A549 (cell line): ENCODE data around the gene CACNA2D4. TPM values are rescaled to one million over a fixed set of nuclear protein-coding genes. Genes with fewer than 3 reads are reported as not detected.

Source experiments
- ATAC-seq, 2 experiments: fragments of 200-7000 bp in 1 of 2; fragments of >200 bp in 1 of 2; cut with Nextera tagmentation in 1 of 2; cut with Tn5 transposase in 1 of 2; 3 replicates each; pipeline versions ENCODE4 v1.8.0 to v1.9.1; 2018 to 2020; ENCODE audit warnings: mild to moderate bottlenecking in 1 of 2, moderate library complexity in 1 of 2
- CTCF ChIA-PET: fragments of 300-600 bp; sonication (Branson Sonifier 250); formaldehyde crosslinking; extraction: SDS; loops from one replicate; lab custom pipeline; 2021; ENCODE audit warnings: antibody characterized with exemption, inconsistent platforms; lab: Yijun Ruan, JAX
- POLR2A ChIA-PET: fragments of 350-600 bp; formaldehyde crosslinking; extraction: SDS; loops from one replicate; lab custom pipeline; 2021; ENCODE audit warnings: antibody characterized with exemption, inconsistent platforms; lab: Yijun Ruan, JAX
- DNase-seq, 2 experiments: peaks; one replicate each; pipeline versions ENCODE4 v3.0.0 to v3.0.0-alpha.2; 2011 to 2016; ENCODE audit warnings: low read depth in 1 of 2, low spot score in 1 of 2
- FAIRE-seq: peaks from 2 replicates; lab custom pipeline; 2011; peaks lifted over from hg19 to GRCh38; lab: Jason Lieb, UNC
- H3K27ac ChIP-seq, 2 experiments: fragments of >200 bp; sonication (Bioruptor Twin); formaldehyde crosslinking; 3 replicates each; pipeline ENCODE4 v1.5.1; 2016 to 2017
- H3K4me1 ChIP-seq: fragments of >200 bp; sonication (Bioruptor Twin); formaldehyde crosslinking; 3 replicates; pipeline ENCODE4 v1.6.1; 2016
- H3K4me2 ChIP-seq: fragments of >200 bp; sonication (Bioruptor Twin); formaldehyde crosslinking; 3 replicates; pipeline ENCODE4 v1.6.1; 2016
- H3K4me3 ChIP-seq: fragments of >200 bp; sonication (Bioruptor Twin); formaldehyde crosslinking; 3 replicates; pipeline ENCODE4 v1.5.1; 2016
- H3K9me3 ChIP-seq: fragments of >200 bp; sonication (Bioruptor Twin); formaldehyde crosslinking; 3 replicates; pipeline ENCODE4 v1.6.1; 2016
- CBX2 ChIP-seq: fragments of 200-600 bp; sonication (generic); IDR thresholded peaks from 2 replicates; pipeline ENCODE4 v1.6.1; 2016; ENCODE audit warnings: low read depth, mild to moderate bottlenecking, borderline replicate concordance
- CEBPB ChIP-seq, 2 experiments: fragments of >200 bp in 1 of 2; sonication (Bioruptor Twin) in 1 of 2; formaldehyde crosslinking in 1 of 2; IDR thresholded peaks; 2 replicates each; pipeline ENCODE4 v1.6.1; 2012 to 2016
- FOSB ChIP-seq: fragments of 250-450 bp; sonication (Bioruptor Pico); IDR thresholded peaks from 2 replicates; pipeline ENCODE4 v1.5.0; 2020; ENCODE audit warnings: mild to moderate bottlenecking, moderate library complexity
- FOXS1 ChIP-seq: fragments of 250-450 bp; sonication (Bioruptor Pico); IDR thresholded peaks from 2 replicates; pipeline ENCODE4 v1.5.0; 2020; ENCODE audit warnings: mild to moderate bottlenecking, moderate library complexity
- GATA3 ChIP-seq: IDR thresholded peaks from 2 replicates; pipeline ENCODE4 v1.6.1; 2012; ENCODE audit warnings: borderline replicate concordance
- HDAC2 ChIP-seq: fragments of 200-600 bp; sonication (generic); IDR thresholded peaks from 2 replicates; pipeline ENCODE4 v1.6.1; 2016
- HOXB5 ChIP-seq: fragments of 250-450 bp; sonication (Bioruptor Pico); IDR thresholded peaks from 2 replicates; pipeline ENCODE4 v1.5.0; 2020; ENCODE audit warnings: mild to moderate bottlenecking, moderate library complexity
- JUNB ChIP-seq: fragments of >200 bp; sonication (Bioruptor Twin); formaldehyde crosslinking; IDR thresholded peaks from 2 replicates; pipeline ENCODE4 v1.6.1; 2016
- NPAS2 ChIP-seq: fragments of 250-450 bp; sonication (Bioruptor Pico); IDR thresholded peaks from 2 replicates; pipeline ENCODE4 v1.8.0; 2022; ENCODE audit warnings: mild to moderate bottlenecking, moderate library complexity, borderline replicate concordance
- RAD21 ChIP-seq, 2 experiments: fragments of >200 bp in 1 of 2; sonication (Bioruptor Twin) in 1 of 2; formaldehyde crosslinking in 1 of 2; IDR thresholded peaks in 1 of 2; conservative IDR thresholded peaks in 1 of 2; 2 replicates in 1 of 2; 3 replicates in 1 of 2; pipeline ENCODE4 v1.6.1; 2012 to 2018; ENCODE audit warnings: inconsistent platforms in 1 of 2
- RNF2 ChIP-seq: fragments of 200-600 bp; sonication (generic); IDR thresholded peaks from 2 replicates; pipeline ENCODE4 v1.6.1; 2016; ENCODE audit warnings: low read depth, mild to moderate bottlenecking, antibody characterized with exemption, moderate library complexity, borderline replicate concordance
- TFCP2L1 ChIP-seq: fragments of 250-450 bp; sonication (Bioruptor Pico); IDR thresholded peaks from 2 replicates; pipeline ENCODE4 v1.5.0; 2021; ENCODE audit warnings: mild to moderate bottlenecking
- ZFP36 ChIP-seq: fragments of 450-650 bp; IDR thresholded peaks from 2 replicates; pipeline ENCODE4 v1.6.1; 2014; ENCODE audit warnings: borderline replicate concordance; ENCODE audit not compliant: partially characterized antibody
- ZSCAN20 ChIP-seq: fragments of 250-450 bp; sonication (Bioruptor Pico); IDR thresholded peaks from 2 replicates; pipeline ENCODE4 v1.8.0; 2022; ENCODE audit warnings: mild to moderate bottlenecking, moderate library complexity
- WGBS: methylation state at CpG from one replicate; pipeline ENCODE4 v1.1.6; 2017; ENCODE audit errors: missing lambda C conversion rate; 5-methylcytosine and 5-hydroxymethylcytosine counted together
- polyA plus RNA-seq, 4 experiments: library from polyadenylated mRNA; depleted of rRNA in 3 of 4; stranded (reverse); fragments of >200 nt; fragmentation: RNase III in 1 of 4; extraction: RNeasy Plus Mini Kit Qiagen cat#74134 plus additional on column Dnase treatment in 1 of 4; gene quantifications; 2 replicates in 3 of 4; 3 replicates in 1 of 4; pipeline ENCODE4 v1.2.3, GENCODE V29; 2011 to 2017
- TF ChIP-seq, protein P1 (sequence below): fragments of 200-600 bp; sonication (generic); IDR thresholded peaks from 2 replicates; pipeline ENCODE4 v1.6.1; 2016; ENCODE audit warnings: antibody characterized with exemption, mild to moderate bottlenecking, moderate library complexity
- TF ChIP-seq, protein P2 (sequence below): fragments of >200 bp; sonication (Bioruptor Twin); formaldehyde crosslinking; IDR thresholded peaks from 2 replicates; pipeline ENCODE4 v1.6.1; 2016
- TF ChIP-seq, protein P3 (sequence below): IDR thresholded peaks from 2 replicates; pipeline ENCODE4 v1.6.1; 2012
- TF ChIP-seq, protein P4 (sequence below): IDR thresholded peaks from 2 replicates; pipeline ENCODE4 v1.6.1; 2012
- TF ChIP-seq, protein P5 (sequence below): IDR thresholded peaks from 2 replicates; pipeline ENCODE4 v1.6.1; 2012; ENCODE audit warnings: low read depth, borderline replicate concordance

Gene CACNA2D4
- polyA plus RNA-seq, 2 of the 4 experiments (the other 2 are of a cell fraction): not detected

DNA sequence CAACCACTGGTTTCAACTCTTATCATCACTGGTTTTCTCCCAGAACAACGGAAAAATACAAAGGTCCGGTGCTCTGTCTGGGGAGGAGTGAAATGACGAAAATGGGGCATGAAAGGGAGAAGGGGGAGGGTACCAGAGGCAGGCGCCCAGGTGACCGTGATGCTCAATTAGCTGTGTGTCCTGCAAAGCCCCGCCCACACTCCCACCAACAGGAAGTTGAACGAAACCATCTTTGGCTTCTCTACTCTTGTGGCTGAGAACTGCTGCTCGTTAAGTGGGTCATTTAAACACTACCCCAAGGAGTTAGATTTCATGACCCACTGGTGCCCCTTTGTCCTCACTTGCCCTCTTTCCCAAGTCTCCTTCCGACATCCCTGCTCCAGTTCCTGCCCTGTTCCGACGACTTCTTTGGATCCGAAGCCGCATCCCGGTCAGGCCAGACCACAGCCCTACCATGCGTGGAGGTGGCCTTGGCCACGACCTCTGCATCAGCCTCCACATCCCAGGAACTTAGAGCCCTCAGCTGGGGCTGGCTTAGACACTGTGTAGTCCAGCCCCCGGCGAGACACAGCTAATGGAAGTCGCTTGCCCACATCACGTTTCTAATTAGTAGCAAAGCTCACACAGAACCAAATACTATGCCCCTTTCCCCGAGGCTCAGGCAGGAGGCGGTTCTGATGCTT, 109.5 kb downstream of the CACNA2D4 start:
- CTCF ChIA-PET: interaction anchor here (1.2 to 3.6 kb wide), 2 partner anchors 131 to 482 kb away, joined by 3 to 15 read pairs; no protein-coding TSS in a partner anchor
- FAIRE-seq (no peak), DNase-seq (no peak), ATAC-seq (no peak)
- POLR2A ChIA-PET: no interaction called here
- Histone ChIP-seq H3K4me3 (no peak overlapping the region), H3K4me2 (no peak overlapping the region), H3K27ac (no peak overlapping the region), H3K9me3 (no peaks in the 10 kb centered on the region), H3K4me1 (0 out of 3 replicates have a peak, but pooled peaks cover 8% of the 10 kb centered on the region)
- TF ChIP-seq, protein P1, sequence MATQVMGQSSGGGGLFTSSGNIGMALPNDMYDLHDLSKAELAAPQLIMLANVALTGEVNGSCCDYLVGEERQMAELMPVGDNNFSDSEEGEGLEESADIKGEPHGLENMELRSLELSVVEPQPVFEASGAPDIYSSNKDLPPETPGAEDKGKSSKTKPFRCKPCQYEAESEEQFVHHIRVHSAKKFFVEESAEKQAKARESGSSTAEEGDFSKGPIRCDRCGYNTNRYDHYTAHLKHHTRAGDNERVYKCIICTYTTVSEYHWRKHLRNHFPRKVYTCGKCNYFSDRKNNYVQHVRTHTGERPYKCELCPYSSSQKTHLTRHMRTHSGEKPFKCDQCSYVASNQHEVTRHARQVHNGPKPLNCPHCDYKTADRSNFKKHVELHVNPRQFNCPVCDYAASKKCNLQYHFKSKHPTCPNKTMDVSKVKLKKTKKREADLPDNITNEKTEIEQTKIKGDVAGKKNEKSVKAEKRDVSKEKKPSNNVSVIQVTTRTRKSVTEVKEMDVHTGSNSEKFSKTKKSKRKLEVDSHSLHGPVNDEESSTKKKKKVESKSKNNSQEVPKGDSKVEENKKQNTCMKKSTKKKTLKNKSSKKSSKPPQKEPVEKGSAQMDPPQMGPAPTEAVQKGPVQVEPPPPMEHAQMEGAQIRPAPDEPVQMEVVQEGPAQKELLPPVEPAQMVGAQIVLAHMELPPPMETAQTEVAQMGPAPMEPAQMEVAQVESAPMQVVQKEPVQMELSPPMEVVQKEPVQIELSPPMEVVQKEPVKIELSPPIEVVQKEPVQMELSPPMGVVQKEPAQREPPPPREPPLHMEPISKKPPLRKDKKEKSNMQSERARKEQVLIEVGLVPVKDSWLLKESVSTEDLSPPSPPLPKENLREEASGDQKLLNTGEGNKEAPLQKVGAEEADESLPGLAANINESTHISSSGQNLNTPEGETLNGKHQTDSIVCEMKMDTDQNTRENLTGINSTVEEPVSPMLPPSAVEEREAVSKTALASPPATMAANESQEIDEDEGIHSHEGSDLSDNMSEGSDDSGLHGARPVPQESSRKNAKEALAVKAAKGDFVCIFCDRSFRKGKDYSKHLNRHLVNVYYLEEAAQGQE: no peak
- TF ChIP-seq ZFP36 (no peak), RAD21 (conservative IDR thresholded peaks at IDR 0.05 in 1 of 2, IDR thresholded peaks at IDR 0.05 in 1 of 2) (no peak), HOXB5 (CRISPR knock-in tag) (no peak), NPAS2 (CRISPR knock-in tag) (no peak), HDAC2 (no peak), FOSB (no peak), ZSCAN20 (no peak)
- TF ChIP-seq, protein P2, sequence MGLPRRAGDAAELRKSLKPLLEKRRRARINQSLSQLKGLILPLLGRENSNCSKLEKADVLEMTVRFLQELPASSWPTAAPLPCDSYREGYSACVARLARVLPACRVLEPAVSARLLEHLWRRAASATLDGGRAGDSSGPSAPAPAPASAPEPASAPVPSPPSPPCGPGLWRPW: no peak
- TF ChIP-seq, protein P3, sequence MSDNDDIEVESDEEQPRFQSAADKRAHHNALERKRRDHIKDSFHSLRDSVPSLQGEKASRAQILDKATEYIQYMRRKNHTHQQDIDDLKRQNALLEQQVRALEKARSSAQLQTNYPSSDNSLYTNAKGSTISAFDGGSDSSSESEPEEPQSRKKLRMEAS: no peak
- TF ChIP-seq, protein P4, sequence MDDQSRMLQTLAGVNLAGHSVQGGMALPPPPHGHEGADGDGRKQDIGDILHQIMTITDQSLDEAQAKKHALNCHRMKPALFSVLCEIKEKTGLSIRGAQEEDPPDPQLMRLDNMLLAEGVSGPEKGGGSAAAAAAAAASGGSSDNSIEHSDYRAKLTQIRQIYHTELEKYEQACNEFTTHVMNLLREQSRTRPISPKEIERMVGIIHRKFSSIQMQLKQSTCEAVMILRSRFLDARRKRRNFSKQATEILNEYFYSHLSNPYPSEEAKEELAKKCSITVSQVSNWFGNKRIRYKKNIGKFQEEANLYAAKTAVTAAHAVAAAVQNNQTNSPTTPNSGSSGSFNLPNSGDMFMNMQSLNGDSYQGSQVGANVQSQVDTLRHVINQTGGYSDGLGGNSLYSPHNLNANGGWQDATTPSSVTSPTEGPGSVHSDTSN: no peak
- 79% methylated on average over 22 of the region's 22 CpGs for WGBS

DNA sequence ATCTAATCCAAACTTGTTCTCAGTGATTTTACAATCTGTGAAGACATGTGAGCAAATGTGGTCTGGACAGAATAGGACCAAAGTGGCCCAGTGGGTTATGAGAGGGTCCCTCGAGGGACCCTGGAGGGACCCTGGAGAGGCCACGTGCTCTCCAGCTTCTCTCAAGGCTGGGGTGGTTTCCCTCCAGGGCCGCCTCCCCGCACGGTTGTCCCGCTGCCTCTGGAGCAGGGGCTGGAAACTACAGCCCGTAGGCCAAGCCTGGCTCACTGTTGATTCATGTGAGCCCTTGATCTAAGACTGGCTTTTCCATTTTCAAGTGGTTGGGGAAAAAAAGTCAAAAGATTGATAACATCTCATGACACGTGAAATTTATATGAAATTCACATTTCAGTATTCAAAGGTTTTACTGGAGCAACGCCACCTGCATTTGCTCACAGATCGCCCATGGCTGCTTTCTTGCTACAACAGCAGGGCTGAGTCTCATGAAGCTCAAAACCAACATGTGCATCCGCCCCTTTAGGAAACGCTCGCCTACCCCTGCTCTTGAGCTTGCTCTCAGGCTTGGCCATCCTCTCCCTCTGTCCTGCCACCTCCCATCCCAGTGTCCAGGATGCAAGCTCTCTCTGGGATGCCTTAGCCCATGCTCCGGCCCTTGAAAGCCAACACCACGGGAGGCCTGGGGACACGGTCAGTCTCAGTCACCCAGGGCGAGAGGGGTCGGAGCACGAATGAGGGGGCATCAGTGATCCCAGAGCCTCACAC, 110.2 kb downstream of the CACNA2D4 start:
- CTCF ChIA-PET: interaction anchor here (1.2 to 3.6 kb wide), 2 partner anchors 132 to 483 kb away, joined by 3 to 15 read pairs; no protein-coding TSS in a partner anchor
- H3K27ac ChIP-seq: no peak overlapping the region
- H3K4me2 ChIP-seq: no peak overlapping the region
- H3K9me3 ChIP-seq: no peaks in the 10 kb centered on the region
- H3K4me3 ChIP-seq: no peak overlapping the region
- POLR2A ChIA-PET: no interaction called here
- TF ChIP-seq, protein P5, sequence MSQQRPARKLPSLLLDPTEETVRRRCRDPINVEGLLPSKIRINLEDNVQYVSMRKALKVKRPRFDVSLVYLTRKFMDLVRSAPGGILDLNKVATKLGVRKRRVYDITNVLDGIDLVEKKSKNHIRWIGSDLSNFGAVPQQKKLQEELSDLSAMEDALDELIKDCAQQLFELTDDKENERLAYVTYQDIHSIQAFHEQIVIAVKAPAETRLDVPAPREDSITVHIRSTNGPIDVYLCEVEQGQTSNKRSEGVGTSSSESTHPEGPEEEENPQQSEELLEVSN: no peak
- TF ChIP-seq TFCP2L1 (CRISPR knock-in tag) (no peak), HOXB5 (CRISPR knock-in tag) (no peak), CEBPB (IDR thresholded peaks at IDR 0.05) (no peak), GATA3 (no peak), NPAS2 (CRISPR knock-in tag) (no peak), RNF2 (no peak), FOXS1 (CRISPR knock-in tag) (no peak), ZSCAN20 (no peak), JUNB (no peak), CBX2 (no peak)
- TF ChIP-seq, protein P4: no peak
- DNase-seq: no peak
- ATAC-seq: no peak
- WGBS: 79% methylated on average over 19 of the region's 19 CpGs
- FAIRE-seq: no peak
- H3K4me1 ChIP-seq: 0 out of 3 replicates have a peak, but pooled peaks cover 7% of the 10 kb centered on the region
